ENCODE results near the gene PANK4. TPM values are rescaled to one million over a fixed set of nuclear protein-coding genes. Genes with fewer than 3 reads are reported as not detected.

Gene PANK4
- total and polyA plus RNA-seq, 4 donors, result 6.2 to 26.8 (median 12.6) TPM

- peaks cover 0 to 23% (median 15%) of the 10 kb centered on the region in 4 donors for H3K4me1 ChIP-seq (ENCODE audit: control insufficient read depth in 4 of 4, insufficient read depth in 4 of 4, low read length in 3 of 4)
- TF ChIP-seq, protein P1, sequence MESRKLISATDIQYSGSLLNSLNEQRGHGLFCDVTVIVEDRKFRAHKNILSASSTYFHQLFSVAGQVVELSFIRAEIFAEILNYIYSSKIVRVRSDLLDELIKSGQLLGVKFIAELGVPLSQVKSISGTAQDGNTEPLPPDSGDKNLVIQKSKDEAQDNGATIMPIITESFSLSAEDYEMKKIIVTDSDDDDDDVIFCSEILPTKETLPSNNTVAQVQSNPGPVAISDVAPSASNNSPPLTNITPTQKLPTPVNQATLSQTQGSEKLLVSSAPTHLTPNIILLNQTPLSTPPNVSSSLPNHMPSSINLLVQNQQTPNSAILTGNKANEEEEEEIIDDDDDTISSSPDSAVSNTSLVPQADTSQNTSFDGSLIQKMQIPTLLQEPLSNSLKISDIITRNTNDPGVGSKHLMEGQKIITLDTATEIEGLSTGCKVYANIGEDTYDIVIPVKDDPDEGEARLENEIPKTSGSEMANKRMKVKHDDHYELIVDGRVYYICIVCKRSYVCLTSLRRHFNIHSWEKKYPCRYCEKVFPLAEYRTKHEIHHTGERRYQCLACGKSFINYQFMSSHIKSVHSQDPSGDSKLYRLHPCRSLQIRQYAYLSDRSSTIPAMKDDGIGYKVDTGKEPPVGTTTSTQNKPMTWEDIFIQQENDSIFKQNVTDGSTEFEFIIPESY (IDR thresholded peaks at IDR 0.05), result no peak
- TF ChIP-seq YY1 (IDR thresholded peaks at IDR 0.05) (no peak), GABPA (IDR thresholded peaks at IDR 0.05 in 1 of 2, conservative IDR thresholded peaks at IDR 0.05 in 1 of 2) (no peak), HNF4G (IDR thresholded peaks at IDR 0.05) (no peak), ATF3 (IDR thresholded peaks at IDR 0.05) (no peak), HNF4A (conservative IDR thresholded peaks at IDR 0.05) (no peak), NR2F2 (IDR thresholded peaks at IDR 0.05) (no peak), FOXA1 (IDR thresholded peaks at IDR 0.05) (no peak), EGR1 (IDR thresholded peaks at IDR 0.05; ENCODE audit: low read depth in 2 of 2) (no peak), RXRA (IDR thresholded peaks at IDR 0.05) (no peak), REST (IDR thresholded peaks at IDR 0.05) (no peak), JUND (IDR thresholded peaks at IDR 0.05) (no peak), FOXA2 (IDR thresholded peaks at IDR 0.05) (no peak), TAF1 (conservative IDR thresholded peaks at IDR 0.05) (no peak)
- TF ChIP-seq, protein P2, sequence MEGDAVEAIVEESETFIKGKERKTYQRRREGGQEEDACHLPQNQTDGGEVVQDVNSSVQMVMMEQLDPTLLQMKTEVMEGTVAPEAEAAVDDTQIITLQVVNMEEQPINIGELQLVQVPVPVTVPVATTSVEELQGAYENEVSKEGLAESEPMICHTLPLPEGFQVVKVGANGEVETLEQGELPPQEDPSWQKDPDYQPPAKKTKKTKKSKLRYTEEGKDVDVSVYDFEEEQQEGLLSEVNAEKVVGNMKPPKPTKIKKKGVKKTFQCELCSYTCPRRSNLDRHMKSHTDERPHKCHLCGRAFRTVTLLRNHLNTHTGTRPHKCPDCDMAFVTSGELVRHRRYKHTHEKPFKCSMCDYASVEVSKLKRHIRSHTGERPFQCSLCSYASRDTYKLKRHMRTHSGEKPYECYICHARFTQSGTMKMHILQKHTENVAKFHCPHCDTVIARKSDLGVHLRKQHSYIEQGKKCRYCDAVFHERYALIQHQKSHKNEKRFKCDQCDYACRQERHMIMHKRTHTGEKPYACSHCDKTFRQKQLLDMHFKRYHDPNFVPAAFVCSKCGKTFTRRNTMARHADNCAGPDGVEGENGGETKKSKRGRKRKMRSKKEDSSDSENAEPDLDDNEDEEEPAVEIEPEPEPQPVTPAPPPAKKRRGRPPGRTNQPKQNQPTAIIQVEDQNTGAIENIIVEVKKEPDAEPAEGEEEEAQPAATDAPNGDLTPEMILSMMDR (IDR thresholded peaks at IDR 0.05; ENCODE audit: low read depth, low read length, missing input control), result no peak
- H3K9me3 ChIP-seq (ENCODE audit: control insufficient read depth in 4 of 4, low read length in 3 of 4), result no peaks in the 10 kb centered on the region
- peaks cover 7 to 26% (median 13%) of the 10 kb centered on the region in 4 donors for H3K36me3 ChIP-seq (ENCODE audit: control insufficient read depth in 4 of 4, insufficient read depth in 3 of 4, low read depth in 1 of 4, low read length in 3 of 4)
- WGBS, result 60% methylated on average over 21 of the region's 21 CpGs
- no peak overlapping the region for H3K27ac ChIP-seq (ENCODE audit: low read depth in 1 of 2, low read length in 2 of 2)
- no peak overlapping the region for H3K4me3 ChIP-seq (ENCODE audit: low read depth in 1 of 3, low read length in 3 of 3)
- DNase-seq (ENCODE audit: low spot score), result no peak
- H3K27me3 ChIP-seq (ENCODE audit: control insufficient read depth in 4 of 4, insufficient read depth in 4 of 4, low read length in 3 of 4), result no peaks in the 10 kb centered on the region
- no peak overlapping the region for H3K9ac ChIP-seq (ENCODE audit: low read depth in 1 of 2, low read length in 2 of 2)
Observed at GRCh38 chr1:2505461-2505994, 20.9 kb downstream of the PANK4 start.

GRCh38 chr1:2504949-2505272, 21.5 kb downstream of the PANK4 start:
- Histone ChIP-seq H3K4me1 (ENCODE audit: control insufficient read depth in 4 of 4, insufficient read depth in 4 of 4, low read length in 3 of 4) (peaks cover 0 to 17% (median 9%) of the 10 kb centered on the region in 4 donors), H3K9ac (ENCODE audit: low read depth in 1 of 2, low read length in 2 of 2) (no peak overlapping the region), H3K4me3 (ENCODE audit: low read depth in 1 of 3, low read length in 3 of 3) (no peak overlapping the region), H3K9me3 (ENCODE audit: control insufficient read depth in 4 of 4, low read length in 3 of 4) (no peaks in the 10 kb centered on the region), H3K36me3 (ENCODE audit: control insufficient read depth in 4 of 4, insufficient read depth in 3 of 4, low read depth in 1 of 4, low read length in 3 of 4) (peaks cover 7 to 20% (median 12%) of the 10 kb centered on the region in 4 donors), H3K27ac (ENCODE audit: low read depth in 1 of 2, low read length in 2 of 2) (no peak overlapping the region), H3K27me3 (ENCODE audit: control insufficient read depth in 4 of 4, insufficient read depth in 4 of 4, low read length in 3 of 4) (no peaks in the 10 kb centered on the region)
- no peak for DNase-seq (ENCODE audit: low spot score)
- TF ChIP-seq RAD21 (IDR thresholded peaks at IDR 0.05) (no peak), FOXA1 (IDR thresholded peaks at IDR 0.05) (no peak), HNF4A (conservative IDR thresholded peaks at IDR 0.05) (no peak), FOXA2 (IDR thresholded peaks at IDR 0.05) (no peak), SP1 (IDR thresholded peaks at IDR 0.05) (no peak), NR2F2 (IDR thresholded peaks at IDR 0.05) (no peak), JUND (IDR thresholded peaks at IDR 0.05) (no peak), EGR1 (IDR thresholded peaks at IDR 0.05; ENCODE audit: low read depth in 2 of 2) (no peak), RXRA (IDR thresholded peaks at IDR 0.05) (no peak), GABPA (IDR thresholded peaks at IDR 0.05 in 1 of 2, conservative IDR thresholded peaks at IDR 0.05 in 1 of 2) (no peak)
- TF ChIP-seq, protein P1 (IDR thresholded peaks at IDR 0.05), result no peak
- TF ChIP-seq, protein P2 (IDR thresholded peaks at IDR 0.05; ENCODE audit: low read depth, low read length, missing input control), result no peak
- TF ChIP-seq, protein P3, sequence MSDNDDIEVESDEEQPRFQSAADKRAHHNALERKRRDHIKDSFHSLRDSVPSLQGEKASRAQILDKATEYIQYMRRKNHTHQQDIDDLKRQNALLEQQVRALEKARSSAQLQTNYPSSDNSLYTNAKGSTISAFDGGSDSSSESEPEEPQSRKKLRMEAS (IDR thresholded peaks at IDR 0.05), result no peak
- WGBS, result 55% methylated on average over 22 of the region's 22 CpGs

Measured in liver (tissue), 9 donors.